Measurements from ENCODE around the gene EVC. TPM values are rescaled to one million over a fixed set of nuclear protein-coding genes. Genes with fewer than 3 reads are reported as not detected.

EVC gene
- total RNA-seq, 1 experiment from 2014 or later = 11.5 TPM

- in situ Hi-C loops (cut with HindIII; ENCODE audit: low pct_unique_long_range_greater_than_20kb, low sequenced_read_pairs) = no loop called here
- no peak for DNase-seq (ENCODE audit: low read depth)
Measured at GRCh38 chr4:5772528-5773270, 61.7 kb downstream of the EVC start.

DNA sequence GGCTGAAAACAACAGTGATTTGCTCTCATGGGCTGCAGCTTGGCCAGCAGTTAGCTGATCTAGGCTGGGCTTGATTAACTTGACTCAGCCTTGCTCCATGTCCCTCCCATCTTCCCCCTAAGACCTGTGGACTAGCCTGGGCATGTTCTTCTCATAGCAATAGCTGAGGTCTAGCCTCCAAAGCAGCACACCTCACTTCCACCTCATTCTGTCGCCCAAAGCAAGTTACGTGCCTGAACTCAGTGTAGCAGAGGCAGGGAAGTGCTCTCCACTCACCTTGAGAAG lies 62.2 kb downstream of the EVC start:
- no peak for DNase-seq (ENCODE audit: low read depth)
- in situ Hi-C loops (cut with HindIII; ENCODE audit: low pct_unique_long_range_greater_than_20kb, low sequenced_read_pairs) = no loop called here

GRCh38 chr4:5774416-5775036 lies 63.5 kb downstream of the EVC start:
- in situ Hi-C loops (cut with HindIII; ENCODE audit: low pct_unique_long_range_greater_than_20kb, low sequenced_read_pairs) = no loop called here
- no peak for DNase-seq (ENCODE audit: low read depth)

GRCh38 chr4:5776510-5776909 lies 65.5 kb downstream of the EVC start:
- no peak for DNase-seq (ENCODE audit: low read depth)
- in situ Hi-C loops (cut with HindIII; ENCODE audit: low pct_unique_long_range_greater_than_20kb, low sequenced_read_pairs) = no loop called here

DNA sequence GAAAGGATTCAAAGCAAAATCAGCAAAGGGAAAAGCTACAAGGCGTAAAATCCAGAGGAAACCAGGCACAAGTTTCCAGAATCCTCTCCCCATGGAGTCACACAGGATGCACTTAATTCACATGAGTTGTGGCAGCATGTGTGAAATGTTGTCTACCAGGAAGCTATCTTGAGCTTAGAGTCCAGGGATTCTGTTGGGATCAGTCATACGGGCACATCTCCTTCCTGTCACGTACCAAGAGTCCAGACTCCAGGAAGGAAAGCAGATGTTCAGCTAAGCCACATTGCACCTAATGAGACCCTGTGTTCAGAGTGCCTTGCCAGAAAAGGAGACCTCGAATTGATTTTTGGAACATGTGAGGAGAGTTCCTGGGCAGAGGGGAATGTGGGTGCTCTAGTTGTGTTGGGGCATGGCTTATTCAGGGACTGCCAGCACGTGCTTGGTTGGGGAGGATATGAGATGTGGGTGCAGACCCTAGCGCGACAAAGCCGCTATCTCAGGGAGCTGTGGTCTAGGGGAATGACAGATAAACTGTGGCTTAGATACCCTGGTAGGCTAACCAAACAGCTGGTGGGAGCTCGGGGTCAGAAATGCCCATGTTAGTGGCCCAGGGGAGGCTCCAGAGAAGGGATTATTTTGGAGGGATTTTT lies 70.0 kb downstream of the EVC start:
- in situ Hi-C loops (cut with HindIII; ENCODE audit: low pct_unique_long_range_greater_than_20kb, low sequenced_read_pairs) = no loop called here

DNA sequence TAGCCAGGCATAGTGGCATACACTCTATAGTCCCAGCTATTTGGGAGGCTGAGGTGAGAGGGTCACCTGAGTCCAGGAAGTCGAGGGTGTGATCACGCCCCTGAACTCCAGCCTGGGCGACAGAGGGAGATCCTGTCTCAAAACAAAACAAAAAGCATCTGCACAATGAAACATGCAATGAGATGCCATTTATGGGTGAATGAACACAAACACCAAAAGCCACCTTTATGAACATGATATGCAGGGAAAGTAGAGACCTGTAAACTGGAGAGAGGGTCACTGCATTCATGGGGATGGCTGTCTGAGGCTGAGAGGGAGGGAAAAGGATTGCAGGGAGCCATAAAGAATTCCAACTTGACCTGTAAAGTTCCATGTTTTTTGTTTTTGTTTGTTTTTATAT lies 70.7 kb downstream of the EVC start:
- DNase-seq (ENCODE audit: low read depth) = no peak
- in situ Hi-C loops (cut with HindIII; ENCODE audit: low pct_unique_long_range_greater_than_20kb, low sequenced_read_pairs) = no loop called here

More for the DNA sequence above, 70.0 kb downstream of the EVC start:
- no peak for DNase-seq (ENCODE audit: low read depth)

- in situ Hi-C loops (cut with HindIII; ENCODE audit: low pct_unique_long_range_greater_than_20kb, low sequenced_read_pairs) = no loop called here
- DNase-seq (ENCODE audit: low read depth) = no peak
Measured at GRCh38 chr4:5782829-5783476, 72.0 kb downstream of the EVC start.

DNA sequence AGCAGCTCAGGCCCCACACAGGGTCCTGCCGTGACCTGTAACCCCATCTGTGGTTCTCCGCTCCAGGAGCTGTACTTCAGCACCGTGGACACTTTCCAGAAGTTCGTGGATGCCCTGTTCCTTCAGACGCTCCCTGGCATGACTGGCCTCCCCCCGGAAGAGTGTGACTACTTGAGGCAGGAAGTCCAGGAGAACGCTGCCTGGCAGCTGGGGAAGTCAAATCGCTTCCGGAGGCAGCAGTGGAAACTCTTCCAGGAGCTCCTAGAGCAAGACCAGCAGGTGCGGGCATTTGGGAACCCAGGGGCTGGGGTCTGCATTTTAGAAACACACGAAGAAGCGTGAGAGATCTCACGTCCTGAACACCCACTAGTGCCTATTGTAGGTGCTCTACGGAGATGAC lies 72.5 kb downstream of the EVC start:
- in situ Hi-C loops (cut with HindIII; ENCODE audit: low pct_unique_long_range_greater_than_20kb, low sequenced_read_pairs) = no loop called here
- no peak for DNase-seq (ENCODE audit: low read depth)

DNA sequence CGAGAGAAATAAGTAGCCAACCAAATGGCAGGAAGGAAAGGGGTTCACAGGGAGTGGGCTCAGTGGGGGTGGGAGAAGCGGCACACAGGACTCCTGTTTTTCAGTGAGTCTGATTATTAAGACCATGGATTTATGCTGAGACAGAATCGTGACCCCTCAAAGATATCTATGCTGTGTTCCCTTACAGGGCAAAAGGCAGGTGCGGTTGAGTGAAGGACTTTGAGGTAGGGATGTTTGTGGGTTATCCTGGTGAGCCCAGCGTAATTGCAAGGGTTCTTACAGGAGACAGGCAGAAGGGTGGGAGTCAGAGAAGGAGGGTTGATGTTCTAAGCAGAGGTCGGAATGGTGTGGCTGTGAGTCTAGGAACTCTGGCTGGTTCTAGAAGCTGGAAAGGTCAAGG lies 73.0 kb downstream of the EVC start:
- no peak for DNase-seq (ENCODE audit: low read depth)
- in situ Hi-C loops (cut with HindIII; ENCODE audit: low pct_unique_long_range_greater_than_20kb, low sequenced_read_pairs) = no loop called here

DNA sequence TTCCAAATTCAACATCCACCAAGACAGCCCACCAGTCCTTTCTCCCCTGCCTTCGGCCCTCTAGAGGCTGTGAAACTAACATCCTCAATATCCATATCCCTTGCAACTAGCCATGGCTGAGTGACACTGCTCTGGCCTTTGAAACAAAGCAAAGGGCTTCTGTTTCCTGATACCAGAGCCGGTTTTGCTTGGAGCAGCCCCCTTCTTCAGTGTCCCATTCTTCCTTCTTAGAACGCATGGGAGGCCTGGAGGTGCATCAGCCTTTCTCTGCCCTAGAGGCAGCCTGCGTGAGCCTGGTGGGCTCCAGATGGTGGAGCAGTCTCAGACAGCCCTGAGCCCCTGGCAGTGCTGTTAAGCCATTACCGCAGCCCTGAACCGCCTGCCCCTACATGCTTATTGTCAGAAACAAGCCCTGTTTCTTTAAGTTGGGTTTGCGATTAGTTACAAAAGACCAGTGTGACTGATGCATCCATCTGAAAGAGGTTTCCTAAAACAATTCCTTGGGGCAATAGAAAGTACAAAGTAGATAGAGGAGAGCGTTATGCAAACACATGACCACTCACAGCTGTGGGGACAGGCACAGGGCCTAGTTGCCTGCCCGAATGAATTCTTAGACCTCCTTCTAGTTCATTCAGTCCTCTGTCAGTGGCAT lies 74.1 kb downstream of the EVC start:
- no peak for DNase-seq (ENCODE audit: low read depth)
- in situ Hi-C loops (cut with HindIII; ENCODE audit: low pct_unique_long_range_greater_than_20kb, low sequenced_read_pairs) = no loop called here

DNA sequence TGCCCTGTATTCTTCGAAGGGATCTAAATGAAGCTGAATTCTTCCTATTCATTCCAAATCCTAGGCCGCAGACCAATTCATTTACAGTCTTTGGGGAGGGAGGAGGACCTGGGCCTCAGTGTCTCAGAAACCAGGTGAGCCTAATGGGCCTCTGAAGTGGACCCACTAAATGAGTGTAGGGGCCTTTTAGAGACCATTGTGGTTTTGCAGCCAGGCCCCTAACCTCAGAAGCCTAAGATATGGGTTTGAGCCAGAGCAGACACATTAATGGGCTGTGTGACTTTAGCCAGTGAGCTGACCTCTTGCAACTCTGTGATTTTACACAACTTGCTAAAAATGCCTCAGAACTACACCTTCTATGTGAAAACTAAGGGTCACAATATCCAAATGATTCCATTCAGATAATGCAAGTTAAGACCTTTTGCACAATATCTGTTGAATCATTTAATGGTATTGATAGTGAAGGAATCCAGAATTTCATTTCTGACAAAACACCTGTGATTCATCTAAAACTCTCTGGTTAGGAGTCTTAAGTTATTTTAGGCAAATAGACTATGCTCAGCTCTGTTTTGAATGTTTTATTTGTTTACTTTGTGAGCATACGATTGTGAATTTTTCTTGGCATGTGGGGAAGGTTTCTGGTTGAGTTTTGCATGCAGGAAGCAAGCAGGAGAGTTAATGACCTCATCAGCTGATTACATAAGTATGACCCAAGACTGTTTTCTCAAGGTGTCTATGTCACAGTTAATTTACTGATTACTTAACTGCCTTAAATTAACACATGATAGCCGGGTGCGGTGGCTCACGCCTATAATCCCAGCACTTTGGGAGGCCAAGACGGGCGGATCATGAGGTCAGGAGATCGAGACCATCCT lies 75.0 kb downstream of the EVC start:
- in situ Hi-C loops (cut with HindIII; ENCODE audit: low pct_unique_long_range_greater_than_20kb, low sequenced_read_pairs) = no loop called here
- peak; percentile 63 for DNase-seq (ENCODE audit: low read depth)

DNA sequence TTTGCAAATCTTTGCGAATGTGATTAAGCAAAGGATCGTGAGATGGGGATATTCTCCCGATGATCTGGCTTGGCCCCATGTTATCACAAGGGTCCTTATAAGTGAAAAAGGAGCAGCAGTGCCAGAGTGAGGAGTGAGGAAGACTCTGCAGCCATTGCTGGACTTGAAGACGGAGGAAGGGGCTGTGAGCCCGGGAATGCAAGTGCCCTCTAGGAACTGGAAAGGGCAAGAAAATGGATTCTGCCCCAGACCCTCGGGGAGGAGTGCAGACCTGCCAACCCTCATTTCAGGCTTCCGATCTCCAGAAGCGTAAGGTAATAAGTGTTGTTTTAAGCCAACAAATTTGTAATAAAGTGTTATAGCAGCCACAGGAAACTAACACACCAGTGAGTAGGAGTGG lies 76.3 kb downstream of the EVC start:
- in situ Hi-C loops (cut with HindIII; ENCODE audit: low pct_unique_long_range_greater_than_20kb, low sequenced_read_pairs) = no loop called here
- DNase-seq (ENCODE audit: low read depth) = no peak

DNA sequence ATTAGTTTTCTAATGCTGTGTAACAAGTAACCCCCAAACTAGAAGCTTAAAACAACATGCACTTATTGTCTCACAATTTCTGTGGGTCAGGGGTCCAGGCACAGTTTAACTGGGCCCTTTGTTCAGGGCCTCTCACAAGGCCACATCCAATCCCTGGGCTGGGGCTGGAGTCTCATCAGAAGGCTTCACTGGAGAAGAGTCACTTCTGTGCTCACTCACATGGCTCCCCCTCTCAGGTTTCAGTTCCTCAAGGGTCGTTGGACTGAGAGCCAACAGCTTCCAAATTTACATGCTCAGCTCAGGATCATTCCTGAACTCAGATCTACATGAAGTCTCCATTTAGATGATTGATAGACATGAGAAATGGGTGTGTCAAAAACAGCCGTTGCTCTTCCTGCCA lies 77.1 kb downstream of the EVC start:
- no peak for DNase-seq (ENCODE audit: low read depth)
- in situ Hi-C loops (cut with HindIII; ENCODE audit: low pct_unique_long_range_greater_than_20kb, low sequenced_read_pairs) = no loop called here

DNA sequence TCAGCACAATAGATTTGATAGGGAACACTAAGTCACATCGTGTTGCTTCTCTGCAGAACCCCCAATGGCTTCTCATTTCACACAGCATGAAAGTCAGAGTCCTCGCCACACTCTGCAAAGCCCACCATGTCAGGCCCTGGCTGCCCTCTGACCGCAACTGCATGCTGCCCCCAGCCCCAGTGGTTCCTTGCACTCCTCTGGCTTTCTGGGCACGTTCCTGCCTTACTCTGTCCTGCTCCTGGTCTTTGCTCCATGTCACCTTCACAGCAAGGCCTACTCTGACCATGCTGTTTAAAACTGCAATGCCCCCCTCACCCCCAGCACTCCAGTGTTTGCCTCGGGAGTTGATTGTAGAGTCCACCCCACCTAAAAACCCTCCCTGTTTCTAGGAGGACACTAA lies 78.1 kb downstream of the EVC start:
- in situ Hi-C loops (cut with HindIII; ENCODE audit: low pct_unique_long_range_greater_than_20kb, low sequenced_read_pairs) = no loop called here
- no peak for DNase-seq (ENCODE audit: low read depth)

DNA sequence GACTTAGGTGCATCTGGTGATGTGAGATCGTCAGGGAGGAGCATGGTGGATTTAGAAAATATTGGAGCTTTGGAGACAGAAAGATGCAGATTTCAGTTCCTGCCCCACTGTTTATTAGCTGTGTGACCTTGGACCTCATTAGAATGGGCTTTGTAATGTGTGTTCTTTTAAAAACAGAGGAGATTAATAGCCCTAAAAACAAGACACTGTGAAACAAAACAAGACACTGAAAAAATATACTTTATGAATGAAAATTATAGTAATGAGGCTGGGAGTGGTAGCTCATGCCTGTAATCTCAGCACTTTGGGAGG lies 79.5 kb downstream of the EVC start:
- DNase-seq (ENCODE audit: low read depth) = no peak
- in situ Hi-C loops (cut with HindIII; ENCODE audit: low pct_unique_long_range_greater_than_20kb, low sequenced_read_pairs) = no loop called here

DNA sequence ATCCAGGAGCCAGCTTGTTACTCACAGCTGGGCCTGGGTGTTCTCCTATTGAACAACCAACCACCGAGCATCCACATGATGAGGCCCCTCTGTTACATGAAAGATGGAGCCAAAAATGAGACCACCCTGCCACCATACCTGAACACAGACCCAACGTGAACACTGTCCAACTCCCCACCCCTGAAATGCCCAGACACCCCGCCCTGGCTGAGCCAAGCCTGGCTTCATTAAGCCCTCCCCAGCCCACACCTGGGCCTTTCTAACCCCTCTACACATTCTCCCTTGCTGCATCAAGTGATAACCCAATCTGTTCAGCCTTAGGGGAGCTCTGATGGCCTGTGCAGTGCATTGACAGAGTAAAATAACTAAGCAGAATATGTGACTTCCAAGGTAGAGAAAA lies 80.7 kb downstream of the EVC start:
- no peak for DNase-seq (ENCODE audit: low read depth)
- in situ Hi-C loops (cut with HindIII; ENCODE audit: low pct_unique_long_range_greater_than_20kb, low sequenced_read_pairs) = no loop called here

- in situ Hi-C loops (cut with HindIII; ENCODE audit: low pct_unique_long_range_greater_than_20kb, low sequenced_read_pairs) = no loop called here
- DNase-seq (ENCODE audit: low read depth) = no peak
Measured at GRCh38 chr4:5793514-5793913, 82.5 kb downstream of the EVC start.

DNA sequence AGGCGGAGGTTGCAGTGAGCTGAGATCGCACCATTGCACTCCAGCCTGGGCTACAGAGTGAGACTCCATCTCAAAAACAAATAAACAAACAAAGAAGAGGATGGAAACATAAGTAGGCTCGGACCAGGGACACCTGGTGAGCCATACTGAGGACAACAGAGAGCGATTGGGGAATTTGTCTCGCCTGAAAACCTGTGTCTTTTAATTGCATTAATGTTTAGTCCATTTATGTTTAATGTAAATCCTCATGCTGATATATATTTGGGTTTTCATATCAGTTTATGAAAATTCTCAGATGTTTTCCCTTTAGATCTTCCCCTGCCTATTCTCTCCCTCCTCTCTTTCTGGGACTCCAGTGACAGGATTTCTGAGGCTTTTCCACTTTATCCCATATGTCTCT lies 84.6 kb downstream of the EVC start:
- no peak for DNase-seq (ENCODE audit: low read depth)
- in situ Hi-C loops (cut with HindIII; ENCODE audit: low pct_unique_long_range_greater_than_20kb, low sequenced_read_pairs) = no loop called here

Data from Caki2 (cell line).